ENCODE results near the gene DEPDC4. TPM values are rescaled to one million over a fixed set of nuclear protein-coding genes. Genes with fewer than 3 reads are reported as not detected.

DEPDC4 gene
- total RNA-seq, 5 donors from 2014 or later (not counting 1 experiment from before 2014, with no cell fraction given): 0.38 to 0.93 (median 0.61) TPM; not detected in 1

- Mint-ChIP-seq H3K27me3 (no peaks in the 10 kb centered on the region), H3K27ac (no peak overlapping the region), H3K4me1 (peaks cover 34 to 45% (median 35%) of the 10 kb centered on the region in 3 donors), H3K4me3 (no peak overlapping the region), H3K9me3 (no peaks in the 10 kb centered on the region), H3K36me3 (peaks cover 23% of the 10 kb centered on the region)
- Histone ChIP-seq H3K27ac (ENCODE audit: low read length) (no peak overlapping the region), H3K36me3 (ENCODE audit: control insufficient read depth in 2 of 2, extremely low read depth in 1 of 2, insufficient read depth in 1 of 2, low read length in 1 of 2) (peaks cover 4 to 6% of the 10 kb centered on the region in 2 donors), H3K4me1 (ENCODE audit: control insufficient read depth in 1 of 2, extremely low read depth in 1 of 2, insufficient read depth in 2 of 2, low read length in 2 of 2) (peaks cover 0 to 8% of the 10 kb centered on the region in 2 experiments), H3K27me3 (replicated peaks in 1 of 2; ENCODE audit: control insufficient read depth in 2 of 2, extremely low read depth in 1 of 2, insufficient read depth in 2 of 2, low read length in 1 of 2) (no peaks in the 10 kb centered on the region), H3K4me3 (ENCODE audit: control insufficient read depth in 1 of 2, extremely low read depth in 1 of 2, low read length in 1 of 2) (no peak overlapping the region), H3K9me3 (no peaks in the 10 kb centered on the region)
- CTCF ChIA-PET: no interaction called here
- POLR2A ChIA-PET: interaction anchor here in 1 of 2 donors (0.7 kb wide), 1 partner anchor 72 kb away, joined by 3 read pairs; no protein-coding TSS in a partner anchor
- DNase-seq (no peak), ATAC-seq (replicated peaks in 1 of 4) (no peak)
- WGBS (ENCODE audit: insufficient coverage): 100% methylated on average over 1 of the region's 1 CpG
Observed at GRCh38 chr12:100279607-100280244, 12.8 kb upstream of the DEPDC4 start.

- Histone ChIP-seq H3K9me3 (no peaks in the 10 kb centered on the region), H3K4me3 (ENCODE audit: control insufficient read depth in 1 of 2, extremely low read depth in 1 of 2, low read length in 1 of 2) (no peak overlapping the region), H3K36me3 (ENCODE audit: control insufficient read depth in 2 of 2, extremely low read depth in 1 of 2, insufficient read depth in 1 of 2, low read length in 1 of 2) (peaks cover 0 to 2% of the 10 kb centered on the region in 2 donors), H3K27ac (ENCODE audit: low read length) (no peak overlapping the region), H3K27me3 (replicated peaks in 1 of 2; ENCODE audit: control insufficient read depth in 2 of 2, extremely low read depth in 1 of 2, insufficient read depth in 2 of 2, low read length in 1 of 2) (no peaks in the 10 kb centered on the region), H3K4me1 (ENCODE audit: control insufficient read depth in 1 of 2, extremely low read depth in 1 of 2, insufficient read depth in 2 of 2, low read length in 2 of 2) (peaks cover 0 to 8% of the 10 kb centered on the region in 2 experiments)
- H3K27ac Mint-ChIP-seq: no peak overlapping the region
- no peaks in the 10 kb centered on the region for H3K9me3 Mint-ChIP-seq
- peaks cover 27% of the 10 kb centered on the region for H3K36me3 Mint-ChIP-seq
- H3K27me3 Mint-ChIP-seq: no peaks in the 10 kb centered on the region
- ChIA-PET POLR2A (interaction anchor here in 1 of 2 donors (0.7 kb wide), 1 partner anchor 72 kb away, joined by 3 read pairs; no protein-coding TSS in a partner anchor), CTCF (no interaction called here)
- no peak for ATAC-seq (replicated peaks in 1 of 4)
- WGBS (ENCODE audit: insufficient coverage): 96% methylated on average over 4 of the region's 7 CpGs
- H3K4me3 Mint-ChIP-seq: no peak overlapping the region
- peaks cover 40 to 51% (median 40%) of the 10 kb centered on the region in 3 donors for H3K4me1 Mint-ChIP-seq
- no peak for DNase-seq
Observed at GRCh38 chr12:100279159-100279558, 12.3 kb upstream of the DEPDC4 start.

GRCh38 chr12:100274291-100274690 is 7.4 kb upstream of the DEPDC4 start:
- Histone ChIP-seq H3K4me1 (ENCODE audit: control insufficient read depth in 1 of 2, extremely low read depth in 1 of 2, insufficient read depth in 2 of 2, low read length in 2 of 2) (peaks cover 2 to 8% of the 10 kb centered on the region in 2 experiments), H3K27ac (ENCODE audit: low read length) (no peak overlapping the region), H3K4me3 (ENCODE audit: control insufficient read depth in 1 of 2, extremely low read depth in 1 of 2, low read length in 1 of 2) (no peak overlapping the region), H3K27me3 (replicated peaks in 1 of 2; ENCODE audit: control insufficient read depth in 2 of 2, extremely low read depth in 1 of 2, insufficient read depth in 2 of 2, low read length in 1 of 2) (no peaks in the 10 kb centered on the region), H3K36me3 (ENCODE audit: control insufficient read depth in 2 of 2, extremely low read depth in 1 of 2, insufficient read depth in 1 of 2, low read length in 1 of 2) (no peaks in the 10 kb centered on the region), H3K9me3 (no peaks in the 10 kb centered on the region)
- no CpG with 5 or more reads among the region's 2 CpGs for WGBS (ENCODE audit: insufficient coverage)
- H3K4me3 Mint-ChIP-seq: no peak overlapping the region
- H3K36me3 Mint-ChIP-seq: peaks cover 14% of the 10 kb centered on the region
- no peaks in the 10 kb centered on the region for H3K9me3 Mint-ChIP-seq
- peaks cover 65 to 73% (median 70%) of the 10 kb centered on the region in 3 donors for H3K4me1 Mint-ChIP-seq
- ChIA-PET POLR2A (interaction anchor here in 1 of 2 donors (0.6 kb wide), 1 partner anchor 48 kb away, joined by 10 read pairs; no protein-coding TSS in a partner anchor), CTCF (interaction anchor here (0.6 kb wide), 2 partner anchors 111 to 121 kb away, joined by 3 read pairs; no protein-coding TSS in a partner anchor)
- ATAC-seq (replicated peaks in 1 of 4) (no peak), DNase-seq (no peak)
- H3K27me3 Mint-ChIP-seq: no peaks in the 10 kb centered on the region
- no peak overlapping the region for H3K27ac Mint-ChIP-seq

- H3K9me3 Mint-ChIP-seq: no peaks in the 10 kb centered on the region
- no CpG with 5 or more reads among the region's 4 CpGs for WGBS (ENCODE audit: insufficient coverage)
- no peaks in the 10 kb centered on the region for H3K36me3 ChIP-seq (ENCODE audit: control insufficient read depth in 2 of 2, extremely low read depth in 1 of 2, insufficient read depth in 1 of 2, low read length in 1 of 2)
- H3K4me3 Mint-ChIP-seq: no peak overlapping the region
- no peak for DNase-seq
- H3K4me1 Mint-ChIP-seq: peaks cover 67 to 73% (median 71%) of the 10 kb centered on the region in 3 donors
- ChIA-PET POLR2A (no interaction called here), CTCF (no interaction called here)
- no peaks in the 10 kb centered on the region for H3K9me3 ChIP-seq
- H3K4me3 ChIP-seq (ENCODE audit: control insufficient read depth in 1 of 2, extremely low read depth in 1 of 2, low read length in 1 of 2): no peak overlapping the region
- peaks cover 7 to 8% of the 10 kb centered on the region in 2 experiments for H3K4me1 ChIP-seq (ENCODE audit: control insufficient read depth in 1 of 2, extremely low read depth in 1 of 2, insufficient read depth in 2 of 2, low read length in 2 of 2)
- no peak overlapping the region for H3K27ac ChIP-seq (ENCODE audit: low read length)
- no peak for ATAC-seq (replicated peaks in 1 of 4)
- H3K27ac Mint-ChIP-seq: no peak overlapping the region
- no peaks in the 10 kb centered on the region for H3K27me3 ChIP-seq (replicated peaks in 1 of 2; ENCODE audit: control insufficient read depth in 2 of 2, extremely low read depth in 1 of 2, insufficient read depth in 2 of 2, low read length in 1 of 2)
- peaks cover 13% of the 10 kb centered on the region for H3K36me3 Mint-ChIP-seq
- no peaks in the 10 kb centered on the region for H3K27me3 Mint-ChIP-seq
Observed at GRCh38 chr12:100273782-100274181, 6.9 kb upstream of the DEPDC4 start.

GRCh38 chr12:100268835-100269564 is 2.1 kb upstream of the DEPDC4 start:
- CTCF ChIA-PET: no interaction called here
- POLR2A ChIA-PET: interaction anchor here in 1 of 2 donors (0.6 kb wide), 1 partner anchor 36 kb away, joined by 3 read pairs; no protein-coding TSS in a partner anchor
- H3K27me3 ChIP-seq (replicated peaks in 1 of 2; ENCODE audit: control insufficient read depth in 2 of 2, extremely low read depth in 1 of 2, insufficient read depth in 2 of 2, low read length in 1 of 2): no peaks in the 10 kb centered on the region
- Mint-ChIP-seq H3K27ac (peak overlapping the region in 1 of 2 donors; percentile 16), H3K9me3 (no peaks in the 10 kb centered on the region), H3K4me1 (peaks cover 50 to 62% (median 57%) of the 10 kb centered on the region in 3 donors), H3K36me3 (no peaks in the 10 kb centered on the region), H3K27me3 (no peaks in the 10 kb centered on the region), H3K4me3 (peak overlapping the region; percentile 97 to 99 (median 98))
- WGBS (ENCODE audit: insufficient coverage): 66% methylated on average over 5 of the region's 5 CpGs
- no peaks in the 10 kb centered on the region for H3K9me3 ChIP-seq
- H3K36me3 ChIP-seq (ENCODE audit: control insufficient read depth in 2 of 2, extremely low read depth in 1 of 2, insufficient read depth in 1 of 2, low read length in 1 of 2): no peaks in the 10 kb centered on the region
- no peak for ATAC-seq (replicated peaks in 1 of 4)
- DNase-seq: peak in 1 of 35 experiments; percentile 4
- H3K4me3 ChIP-seq (ENCODE audit: control insufficient read depth in 1 of 2, extremely low read depth in 1 of 2, low read length in 1 of 2): peak overlapping the region in 1 of 2 donors; percentile 44
- H3K27ac ChIP-seq (ENCODE audit: low read length): no peak overlapping the region
- H3K4me1 ChIP-seq (ENCODE audit: control insufficient read depth in 1 of 2, extremely low read depth in 1 of 2, insufficient read depth in 2 of 2, low read length in 2 of 2): peaks cover 10 to 18% of the 10 kb centered on the region in 2 experiments

GRCh38 chr12:100267603-100268281 is 863 bp upstream of the DEPDC4 start:
- Mint-ChIP-seq H3K27me3 (no peaks in the 10 kb centered on the region), H3K36me3 (no peaks in the 10 kb centered on the region), H3K4me3 (peak overlapping the region; percentile 97 to 99 (median 98)), H3K27ac (peak overlapping the region; percentile 68 to 73), H3K4me1 (peaks cover 37 to 49% (median 44%) of the 10 kb centered on the region in 3 donors), H3K9me3 (no peaks in the 10 kb centered on the region)
- 0% methylated on average over 24 of the region's 33 CpGs for WGBS (ENCODE audit: insufficient coverage)
- peak overlapping the region; percentile 89 for H3K27ac ChIP-seq (ENCODE audit: low read length)
- peak overlapping the region; percentile 80 to 93 for H3K4me3 ChIP-seq (ENCODE audit: control insufficient read depth in 1 of 2, extremely low read depth in 1 of 2, low read length in 1 of 2)
- DNase-seq: peak in 24 of 35 experiments; percentile 1 to 44 (median 8)
- ATAC-seq (replicated peaks in 1 of 4): peak in 1 of 4 experiments; percentile 1
- peaks cover 10 to 18% of the 10 kb centered on the region in 2 experiments for H3K4me1 ChIP-seq (ENCODE audit: control insufficient read depth in 1 of 2, extremely low read depth in 1 of 2, insufficient read depth in 2 of 2, low read length in 2 of 2)
- no peaks in the 10 kb centered on the region for H3K27me3 ChIP-seq (replicated peaks in 1 of 2; ENCODE audit: control insufficient read depth in 2 of 2, extremely low read depth in 1 of 2, insufficient read depth in 2 of 2, low read length in 1 of 2)
- ChIA-PET POLR2A (interaction anchor here in 1 of 2 donors (0.6 to 1.2 kb wide), 3 partner anchors 9 to 1737 kb away, joined by 5 to 9 read pairs (median 5); no protein-coding TSS in a partner anchor), CTCF (interaction anchor here (0.6 to 2.2 kb wide), 6 partner anchors 15 to 1063 kb away, joined by 3 to 11 read pairs (median 4); partner anchors contain the start of gene ACTR6 (in 1 of the 2))
- no peaks in the 10 kb centered on the region for H3K36me3 ChIP-seq (ENCODE audit: control insufficient read depth in 2 of 2, extremely low read depth in 1 of 2, insufficient read depth in 1 of 2, low read length in 1 of 2)
- no peaks in the 10 kb centered on the region for H3K9me3 ChIP-seq

Measured in T-cell (primary cell).